ENCODE results near the gene ADRB2.

Gene ADRB2

DNA sequence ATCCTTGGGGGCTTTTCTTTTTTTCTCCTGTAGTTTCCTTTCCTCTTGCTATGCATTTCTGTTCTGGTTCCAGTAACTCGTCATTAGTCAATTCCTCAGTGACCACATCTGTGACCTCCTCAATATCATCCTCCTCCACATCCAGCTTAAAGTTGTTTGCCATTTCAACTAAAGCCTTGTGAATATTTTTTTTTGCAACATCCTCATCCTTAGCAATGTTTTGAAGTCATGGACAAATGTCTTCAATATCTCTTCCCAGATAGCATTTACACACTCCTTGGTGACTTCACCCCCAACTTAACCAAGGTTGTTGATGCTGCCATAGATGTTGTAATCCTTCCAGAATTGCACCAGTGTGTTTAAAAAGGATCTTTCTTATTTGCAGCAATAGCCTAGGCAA is 14.7 kb upstream of the ADRB2 start:
- no peak for DNase-seq (ENCODE audit: low read depth)
- H3K4me3 ChIP-seq (ENCODE audit: low read length), result no peak overlapping the region
- TF ChIP-seq, protein P1, sequence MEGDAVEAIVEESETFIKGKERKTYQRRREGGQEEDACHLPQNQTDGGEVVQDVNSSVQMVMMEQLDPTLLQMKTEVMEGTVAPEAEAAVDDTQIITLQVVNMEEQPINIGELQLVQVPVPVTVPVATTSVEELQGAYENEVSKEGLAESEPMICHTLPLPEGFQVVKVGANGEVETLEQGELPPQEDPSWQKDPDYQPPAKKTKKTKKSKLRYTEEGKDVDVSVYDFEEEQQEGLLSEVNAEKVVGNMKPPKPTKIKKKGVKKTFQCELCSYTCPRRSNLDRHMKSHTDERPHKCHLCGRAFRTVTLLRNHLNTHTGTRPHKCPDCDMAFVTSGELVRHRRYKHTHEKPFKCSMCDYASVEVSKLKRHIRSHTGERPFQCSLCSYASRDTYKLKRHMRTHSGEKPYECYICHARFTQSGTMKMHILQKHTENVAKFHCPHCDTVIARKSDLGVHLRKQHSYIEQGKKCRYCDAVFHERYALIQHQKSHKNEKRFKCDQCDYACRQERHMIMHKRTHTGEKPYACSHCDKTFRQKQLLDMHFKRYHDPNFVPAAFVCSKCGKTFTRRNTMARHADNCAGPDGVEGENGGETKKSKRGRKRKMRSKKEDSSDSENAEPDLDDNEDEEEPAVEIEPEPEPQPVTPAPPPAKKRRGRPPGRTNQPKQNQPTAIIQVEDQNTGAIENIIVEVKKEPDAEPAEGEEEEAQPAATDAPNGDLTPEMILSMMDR (IDR thresholded peaks at IDR 0.05; ENCODE audit: insufficient read depth, low read depth, low read length, missing control alignments), result no peak

DNA sequence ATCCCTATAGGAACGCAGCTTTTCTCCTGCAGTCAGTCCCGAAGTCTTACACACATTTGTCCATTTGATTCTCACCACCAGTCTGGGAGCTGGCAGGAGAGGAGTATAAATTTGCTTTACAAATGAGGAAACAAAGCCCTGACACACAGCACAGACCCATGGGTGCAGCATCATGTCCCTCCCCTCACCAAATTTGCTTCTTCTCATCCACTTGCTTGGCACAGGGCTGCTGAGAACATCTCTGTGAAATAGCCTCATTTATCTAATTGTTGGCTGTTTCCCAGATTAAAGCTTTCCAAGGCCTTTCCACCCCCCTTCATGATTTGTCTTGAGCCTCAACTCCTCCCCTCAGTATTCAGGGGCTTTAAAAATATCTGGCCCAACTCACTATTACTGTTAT is 11.3 kb upstream of the ADRB2 start:
- H3K4me3 ChIP-seq (ENCODE audit: low read length), result no peak overlapping the region
- no peak for DNase-seq (ENCODE audit: low read depth)
- TF ChIP-seq, protein P1 (IDR thresholded peaks at IDR 0.05; ENCODE audit: insufficient read depth, low read depth, low read length, missing control alignments), result no peak

DNA sequence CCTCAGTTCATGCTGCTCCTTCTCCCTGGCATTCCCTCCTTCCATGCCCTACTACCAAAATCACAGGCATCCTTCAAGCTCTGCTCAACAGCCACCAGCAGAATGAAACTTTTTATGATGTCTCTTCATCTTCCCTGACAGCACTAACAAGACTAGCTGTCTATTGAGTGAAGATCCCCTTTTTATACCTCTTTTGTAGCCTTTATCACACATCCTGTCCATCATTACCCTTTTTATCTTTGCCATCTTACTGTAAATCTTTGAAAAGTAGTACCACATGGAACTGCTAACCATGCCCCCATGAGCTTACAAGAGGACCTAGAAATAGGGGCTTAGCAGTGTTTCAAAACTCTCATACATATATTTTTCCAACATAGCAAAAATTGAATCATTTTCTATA is 10.8 kb upstream of the ADRB2 start:
- TF ChIP-seq, protein P1 (IDR thresholded peaks at IDR 0.05; ENCODE audit: insufficient read depth, low read depth, low read length, missing control alignments), result no peak
- DNase-seq (ENCODE audit: low read depth), result no peak
- H3K4me3 ChIP-seq (ENCODE audit: low read length), result no peak overlapping the region

DNA sequence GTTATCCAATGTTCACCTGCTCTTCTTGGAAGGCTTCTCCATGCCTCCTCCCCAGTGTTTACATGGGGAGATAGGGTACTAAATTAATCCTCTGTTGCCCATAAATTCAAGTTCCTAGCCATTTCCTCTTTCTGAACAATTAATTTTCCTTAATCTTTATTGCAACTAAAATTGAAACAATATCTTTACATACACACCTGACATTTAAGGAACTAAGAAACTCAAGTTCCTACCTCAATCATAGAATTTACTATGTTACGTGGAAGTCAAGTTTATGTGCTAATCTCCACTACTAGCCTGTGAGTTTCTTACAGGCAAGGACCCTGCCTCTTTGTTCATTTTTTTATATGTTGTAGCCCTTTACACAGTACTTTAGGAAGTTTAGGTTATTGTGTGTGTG is 10.1 kb upstream of the ADRB2 start:
- TF ChIP-seq, protein P1 (IDR thresholded peaks at IDR 0.05; ENCODE audit: insufficient read depth, low read depth, low read length, missing control alignments), result no peak
- no peak for DNase-seq (ENCODE audit: low read depth)
- H3K4me3 ChIP-seq (ENCODE audit: low read length), result no peak overlapping the region

DNA sequence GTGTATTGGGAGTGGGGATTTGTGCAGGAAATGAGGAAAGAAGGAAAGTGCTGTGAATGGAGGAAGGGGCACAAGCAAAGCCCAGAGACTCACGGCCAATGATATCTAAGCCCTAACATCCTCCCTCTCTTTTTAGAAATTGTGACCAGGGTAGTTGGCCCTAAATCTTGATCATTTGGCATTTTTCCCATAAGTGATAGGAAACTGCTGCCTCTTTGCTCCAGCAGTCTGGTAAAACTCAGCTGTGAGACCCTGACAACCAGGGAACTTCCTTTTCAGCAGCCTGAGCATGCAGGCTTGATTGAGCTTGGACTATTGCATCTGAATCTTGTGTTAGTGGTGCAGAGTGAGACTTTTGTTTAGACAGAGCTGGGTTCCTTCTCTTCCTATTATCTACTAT is 9.6 kb upstream of the ADRB2 start:
- H3K4me3 ChIP-seq (ENCODE audit: low read length), result no peak overlapping the region
- TF ChIP-seq, protein P1 (IDR thresholded peaks at IDR 0.05; ENCODE audit: insufficient read depth, low read depth, low read length, missing control alignments), result no peak
- DNase-seq (ENCODE audit: low read depth), result no peak

DNA sequence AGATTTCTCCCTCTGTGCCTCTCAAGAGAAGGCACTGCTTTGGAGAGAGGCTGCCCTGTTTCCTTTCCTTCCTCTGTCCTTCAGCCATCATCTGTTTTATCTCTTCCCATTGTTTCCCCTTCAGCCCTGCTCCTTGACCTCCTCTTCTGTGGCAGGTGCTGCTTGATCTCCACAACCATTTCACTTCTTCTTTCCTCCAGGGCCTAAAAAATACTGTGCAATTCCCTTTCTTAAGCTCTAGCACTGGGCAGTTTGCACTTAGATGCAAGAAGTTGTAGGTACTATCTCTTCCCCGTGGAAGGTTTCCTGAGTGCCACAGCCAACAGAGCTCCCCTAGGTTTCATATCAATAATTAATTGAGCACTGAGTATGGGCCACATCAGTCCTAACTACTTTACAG is 8.8 kb upstream of the ADRB2 start:
- TF ChIP-seq, protein P1 (IDR thresholded peaks at IDR 0.05; ENCODE audit: insufficient read depth, low read depth, low read length, missing control alignments), result no peak
- DNase-seq (ENCODE audit: low read depth), result no peak
- H3K4me3 ChIP-seq (ENCODE audit: low read length), result no peak overlapping the region

DNA sequence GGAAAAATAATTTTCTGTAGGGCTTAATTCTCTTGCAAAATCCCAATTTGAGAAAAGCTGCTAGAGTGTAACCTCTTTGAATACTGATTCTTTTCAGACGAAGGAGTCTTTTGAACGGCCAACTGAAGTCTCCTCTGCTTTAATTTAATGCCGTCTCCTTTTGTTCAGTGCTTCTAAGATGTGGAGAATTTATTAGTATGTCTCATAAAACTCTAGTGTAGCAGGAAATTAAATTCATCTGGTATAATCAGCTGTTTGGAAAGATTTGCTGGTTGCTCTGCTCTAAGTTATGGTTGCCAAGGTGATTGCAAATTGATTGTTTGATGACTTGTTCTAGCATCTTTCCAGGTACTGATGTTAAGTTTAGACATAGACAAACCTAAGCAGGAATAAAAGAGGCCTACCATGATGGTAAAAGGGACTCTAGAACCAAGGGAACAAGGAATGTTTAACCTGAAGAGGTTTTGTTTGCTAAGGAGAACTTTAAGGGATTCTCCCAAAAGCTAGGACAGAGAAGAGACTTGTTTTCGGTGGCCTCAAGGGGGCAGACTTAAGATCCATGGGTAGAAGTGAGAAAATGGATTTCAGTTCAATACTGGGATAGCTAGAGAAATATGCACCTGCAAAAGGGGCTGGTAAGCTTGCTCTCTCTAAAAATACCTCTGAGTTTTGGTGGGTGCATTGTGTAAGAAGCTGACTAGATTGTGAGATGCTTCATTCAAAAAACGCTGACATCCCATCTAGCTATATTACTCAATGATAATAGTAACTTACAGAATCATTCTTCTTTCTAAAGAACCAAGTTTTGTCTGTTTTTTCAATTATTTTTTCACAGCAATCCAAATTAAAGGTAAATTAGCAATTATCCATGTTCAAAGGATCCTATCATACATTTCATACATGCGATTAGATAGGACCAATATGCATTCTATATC is 5.7 kb upstream of the ADRB2 start:
- no peak overlapping the region for H3K4me3 ChIP-seq (ENCODE audit: low read length)
- TF ChIP-seq, protein P1 (IDR thresholded peaks at IDR 0.05; ENCODE audit: insufficient read depth, low read depth, low read length, missing control alignments), result peak; percentile 81
- peak; percentile 58 for DNase-seq (ENCODE audit: low read depth)
